Heart left ventricle (tissue), 13 donors: Measurements from ENCODE around the gene FOXK2.

Experiments used
- POLR2A ChIP-seq, 2 donors: fragments of 450-650 bp; IDR thresholded peaks; one replicate each; pipeline ENCODE4 v1.6.1; 2017; ENCODE audit warnings: antibody characterized with exemption in 2 of 2, mild to moderate bottlenecking in 2 of 2, moderate library complexity in 2 of 2
- TF ChIP-seq, protein P1 (sequence below), 12 donors: fragments of 200-600 bp; sonication (generic) in 4 of 12; IDR thresholded peaks; one replicate each; pipeline versions ENCODE4 v1.5.0 to v1.8.0; 2018 to 2022; ENCODE audit warnings: antibody characterized with exemption in 12 of 12, mild to moderate bottlenecking in 5 of 12
- donor health status: ischemic (EF 13 %, LVEDD 7.1; RV severe dilation, severe dysfunction).
- donor health status: DM: no; HTN: yes; CAD: no.
- donor health status: DM: no; HTN: no; CAD: no.
- donor health status: ischemic (EF 25% LVEDD 6.9; RV normal size, moderate dysfunction).
- donor health status: ischemic (EF 25% LVEDD 5.7; RV mildly dilated, moderate dysfunction).
- donor health status: ischemic (EF 35%, LVEDD 5.7; RV mildly dilated, moderate dysfunction).
- donor health status: nonischemic (EF 11% LVEDD 7.7; RV severe dilation, severe dysfunction).
- donor health status: DM: yes; HTN: yes; CAD: no.
- donor health status: PGD.
- donor health status: ischemic (EF 29% LVEDD 5.4; RV normal size, mild dysfunction).
- donor health status: nonischemic (EF 23%, LVEDD 6.1; RV moderate dilation, normal function).

DNA sequence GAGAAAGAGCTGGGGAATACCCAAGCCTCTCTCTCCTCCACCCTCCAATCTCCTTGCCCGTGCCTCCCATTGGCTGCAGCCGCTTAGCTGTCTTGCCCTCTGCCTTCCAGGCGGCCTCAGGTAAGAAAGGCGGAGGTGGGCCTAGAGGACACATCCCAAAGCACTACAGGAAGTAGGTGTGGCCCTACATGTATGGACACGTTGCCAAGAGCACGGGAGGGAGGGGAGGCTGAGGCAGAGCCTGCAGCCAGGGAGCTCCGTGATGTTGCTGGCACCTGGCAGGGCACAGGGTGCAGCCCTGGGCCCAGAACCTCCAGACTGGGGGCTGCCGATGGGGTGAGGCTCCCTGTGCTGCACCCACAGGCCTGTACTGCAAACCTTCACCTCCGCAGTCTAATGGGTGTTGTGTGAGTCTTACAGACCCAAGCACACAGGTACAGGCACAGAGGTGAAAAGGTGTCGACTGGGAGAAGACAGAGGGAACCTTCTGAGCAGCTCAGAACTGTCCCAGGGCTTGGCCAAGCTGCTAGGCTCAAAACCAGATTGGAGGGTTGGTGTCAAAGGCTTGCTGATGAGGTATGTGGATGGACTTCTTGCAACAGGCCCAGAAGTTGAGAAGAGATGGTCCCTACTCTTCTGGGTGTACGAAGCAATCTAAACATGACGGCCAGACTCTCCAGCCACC, 23.5 kb upstream of the FOXK2 start:
- TF ChIP-seq, protein P1, sequence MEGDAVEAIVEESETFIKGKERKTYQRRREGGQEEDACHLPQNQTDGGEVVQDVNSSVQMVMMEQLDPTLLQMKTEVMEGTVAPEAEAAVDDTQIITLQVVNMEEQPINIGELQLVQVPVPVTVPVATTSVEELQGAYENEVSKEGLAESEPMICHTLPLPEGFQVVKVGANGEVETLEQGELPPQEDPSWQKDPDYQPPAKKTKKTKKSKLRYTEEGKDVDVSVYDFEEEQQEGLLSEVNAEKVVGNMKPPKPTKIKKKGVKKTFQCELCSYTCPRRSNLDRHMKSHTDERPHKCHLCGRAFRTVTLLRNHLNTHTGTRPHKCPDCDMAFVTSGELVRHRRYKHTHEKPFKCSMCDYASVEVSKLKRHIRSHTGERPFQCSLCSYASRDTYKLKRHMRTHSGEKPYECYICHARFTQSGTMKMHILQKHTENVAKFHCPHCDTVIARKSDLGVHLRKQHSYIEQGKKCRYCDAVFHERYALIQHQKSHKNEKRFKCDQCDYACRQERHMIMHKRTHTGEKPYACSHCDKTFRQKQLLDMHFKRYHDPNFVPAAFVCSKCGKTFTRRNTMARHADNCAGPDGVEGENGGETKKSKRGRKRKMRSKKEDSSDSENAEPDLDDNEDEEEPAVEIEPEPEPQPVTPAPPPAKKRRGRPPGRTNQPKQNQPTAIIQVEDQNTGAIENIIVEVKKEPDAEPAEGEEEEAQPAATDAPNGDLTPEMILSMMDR (IDR thresholded peaks at IDR 0.05), result no peak
- TF ChIP-seq POLR2A (IDR thresholded peaks at IDR 0.05), result no peak
